Right ventricle myocardium inferior (tissue), 1 donor: Measurements from ENCODE around the gene STK24. TPM values are rescaled to one million over a fixed set of nuclear protein-coding genes. Genes with fewer than 3 reads are reported as not detected.

Experiments used
- total RNA-seq: library from RNA; stranded (reverse); fragmentation: NEBNext Ultra II Directional; extraction: Animal tissue kit (Norgen Biotek cat#: 25700); gene quantifications from one replicate; pipeline ENCODE4 v1.2.1, GENCODE V29; 2021
- donor health status: DM: no; HTN: yes; CAD: no; lungs with severe emphysema.

STK24 gene
- total RNA-seq, 1 donor from 2014 or later: 69.6 TPM

Other genes with a start within 250 kb of the STK24 start
- not detected for gene SLC15A1, start 175.6 kb upstream of the STK24 start, total RNA-seq